K562 (cell line): ENCODE measurements around the gene DNAJB6. TPM values are rescaled to one million over a fixed set of nuclear protein-coding genes. Genes with fewer than 3 reads are reported as not detected.
A peak's percentile ranks its signal among the peaks of the same experiment; 100 is the strongest.

Experiments used
- ATAC-seq: fragments of 200-7000 bp; cut with Tn5 transposase; 3 replicates; pipeline ENCODE4 v1.9.1; 2020; ENCODE audit warnings: moderate library complexity
- BruUV-seq: library from RNA; stranded (reverse); fragments of 400-500 nt; replicated peaks from 2 replicates; lab custom pipeline; 2021; lab: Mats Ljungman, UMichigan
- CTCF ChIA-PET: fragments of 300-600 bp; formaldehyde crosslinking; extraction: SDS; loops from one replicate; lab custom pipeline; 2021; ENCODE audit warnings: low intra/inter-chr PET ratio; lab: Yijun Ruan, JAX
- POLR2A ChIA-PET: fragments of 300-600, 350-650 bp; sonication (Branson Sonifier 250); formaldehyde crosslinking; extraction: SDS; loops from one replicate; lab custom pipeline; 2021; ENCODE audit warnings: antibody characterized with exemption, inconsistent platforms; lab: Yijun Ruan, JAX
- DNase-seq, 4 experiments: peaks; one replicate each; pipeline versions ENCODE4 v3.0.0 to v3.0.0-alpha.2; 2011 to 2018; ENCODE audit warnings: low spot score in 3 of 4, mixed read lengths in 3 of 4; ENCODE audit errors: extremely low read depth in 1 of 4
- FAIRE-seq: peaks from 2 replicates; lab custom pipeline; 2011; peaks lifted over from hg19 to GRCh38; lab: Jason Lieb, UNC
- H2AFZ ChIP-seq: 2 replicates; pipeline ENCODE4 v1.6.0; 2011; ENCODE audit warnings: low read depth, low read length, control low read depth, inconsistent platforms
- H3K27ac ChIP-seq: fragments of 200-600 bp; 3 replicates; pipeline ENCODE4 v1.8.0; 2011; ENCODE audit warnings: low read depth, mild to moderate bottlenecking, control low read depth, inconsistent platforms, low read length, moderate library complexity, mixed read lengths; ENCODE audit errors: extremely low read depth
- H3K27me3 ChIP-seq, 2 experiments: fragments of 300-600 bp in 1 of 2; 2 replicates in 1 of 2; 3 replicates in 1 of 2; pipeline versions ENCODE4 v1.6.0 to v1.8.0; 2011; ENCODE audit warnings: inconsistent platforms in 2 of 2, low read length in 2 of 2, mild to moderate bottlenecking in 1 of 2, mixed read lengths in 1 of 2, moderate library complexity in 1 of 2; ENCODE audit not compliant: control insufficient read depth in 2 of 2, insufficient read depth in 2 of 2
- H3K36me3 ChIP-seq: fragments of 300-600 bp; 3 replicates; pipeline ENCODE4 v1.8.0; 2011; ENCODE audit warnings: mild to moderate bottlenecking, low read length, inconsistent platforms; ENCODE audit not compliant: control insufficient read depth, insufficient read depth
- H3K4me1 ChIP-seq, 2 experiments: fragments of 200-600 bp in 1 of 2; replicated peaks in 1 of 2; 2 replicates in 1 of 2; 3 replicates in 1 of 2; pipeline versions ENCODE4 v1.5.1 to v1.8.0; 2011; ENCODE audit warnings: inconsistent platforms in 2 of 2, low read length in 2 of 2, mild to moderate bottlenecking in 1 of 2, mixed read lengths in 1 of 2, moderate library complexity in 1 of 2; ENCODE audit not compliant: control insufficient read depth in 2 of 2, insufficient read depth in 2 of 2
- H3K4me2 ChIP-seq: 2 replicates; pipeline ENCODE4 v1.6.1; 2011; ENCODE audit warnings: low read length, control low read depth, inconsistent platforms, mixed read lengths; ENCODE audit not compliant: insufficient read depth
- H3K4me3 ChIP-seq: fragments of 200-600 bp; sonication (generic), shearing (Covaris generic); 2 replicates; pipeline ENCODE4 v1.5.1; 2016; ENCODE audit warnings: control low read depth, inconsistent platforms
- H3K79me2 ChIP-seq: fragments of 200-600 bp; 3 replicates; pipeline ENCODE4 v1.8.0; 2011; ENCODE audit warnings: low read length, inconsistent platforms; ENCODE audit not compliant: control insufficient read depth, insufficient read depth
- H3K9ac ChIP-seq, 2 experiments: 2 replicates each; pipeline versions ENCODE4 v1.6.0 to v1.6.1; 2011; ENCODE audit warnings: low read depth in 2 of 2, low read length in 2 of 2, control low read depth in 1 of 2, inconsistent platforms in 1 of 2, mild to moderate bottlenecking in 1 of 2, mixed read lengths in 1 of 2; ENCODE audit not compliant: insufficient read depth in 1 of 2
- H3K9me1 ChIP-seq: one replicate; pipeline ENCODE4 v1.6.0; 2011; ENCODE audit warnings: inconsistent platforms, mild to moderate bottlenecking, low read length, moderate library complexity; ENCODE audit not compliant: control insufficient read depth, insufficient read depth
- H3K9me3 ChIP-seq: replicated peaks from 2 replicates; pipeline ENCODE4 v1.5.1; 2011; ENCODE audit warnings: low read depth, low read length, inconsistent platforms; ENCODE audit not compliant: control insufficient read depth, insufficient read depth
- H4K20me1 ChIP-seq: replicated peaks from 2 replicates; pipeline ENCODE4 v1.6.1; 2011; ENCODE audit warnings: low read length, inconsistent platforms, mixed read lengths; ENCODE audit not compliant: control insufficient read depth, insufficient read depth
- CREB1 ChIP-seq, 2 experiments: sonication (generic) in 1 of 2; formaldehyde crosslinking in 1 of 2; IDR thresholded peaks; 2 replicates each; pipeline versions ENCODE4 v1.6.1 to v1.8.0; 2012 to 2022; ENCODE audit warnings: inconsistent platforms in 1 of 2, mild to moderate bottlenecking in 1 of 2, missing genetic modification reagents in 1 of 2, moderate library complexity in 1 of 2
- CREB5 ChIP-seq: fragments of 250-450 bp; sonication (Bioruptor Pico); IDR thresholded peaks from 2 replicates; pipeline ENCODE4 v1.5.0; 2020; ENCODE audit warnings: mild to moderate bottlenecking
- FOXM1 ChIP-seq, 2 experiments: fragments of 450-650 bp in 1 of 2; sonication (generic) in 1 of 2; formaldehyde crosslinking in 1 of 2; IDR thresholded peaks; 2 replicates each; pipeline versions ENCODE4 v1.6.1 to v1.9.0; 2017 to 2022; ENCODE audit warnings: low read depth in 2 of 2, mild to moderate bottlenecking in 2 of 2, missing genetic modification reagents in 1 of 2, moderate library complexity in 1 of 2
- ILK ChIP-seq: fragments of 450-650 bp; IDR thresholded peaks from 2 replicates; pipeline ENCODE4 v1.6.1; 2016; ENCODE audit warnings: missing genetic modification characterization, low read depth, mild to moderate bottlenecking, missing compliant biosample characterization, moderate library complexity, borderline replicate concordance
- MEIS2 ChIP-seq: fragments of 450-650 bp; IDR thresholded peaks from 2 replicates; pipeline ENCODE4 v1.6.1; 2014; ENCODE audit warnings: mild to moderate bottlenecking; ENCODE audit not compliant: partially characterized antibody
- PTBP1 ChIP-seq: fragments of 200-400 bp; formaldehyde crosslinking; IDR thresholded peaks from 2 replicates; pipeline ENCODE4 v1.6.1; 2017; ENCODE audit warnings: low read depth, low read length
- RCOR1 ChIP-seq, 2 experiments: IDR thresholded peaks; 2 replicates each; pipeline ENCODE4 v1.6.1; 2012; ENCODE audit warnings: low read depth in 2 of 2, low read length in 2 of 2, borderline replicate concordance in 1 of 2, improper control_type of control experiment in 1 of 2
- THAP12 ChIP-seq: fragments of 250-450 bp; sonication (Bioruptor Pico); IDR thresholded peaks from 2 replicates; pipeline ENCODE4 v1.9.0; 2021; ENCODE audit warnings: mild to moderate bottlenecking, inconsistent platforms
- ZNF277 ChIP-seq: fragments of 250-450 bp; sonication (Bioruptor Pico); IDR thresholded peaks from 2 replicates; pipeline ENCODE4 v1.8.0; 2022; ENCODE audit warnings: inconsistent platforms, mild to moderate bottlenecking, moderate library complexity, borderline replicate concordance
- ZNF696 ChIP-seq: fragments of 250-450 bp; sonication (Bioruptor Pico); conservative IDR thresholded peaks from 2 replicates; pipeline ENCODE4 v1.4.0; 2020; ENCODE audit warnings: mild to moderate bottlenecking, moderate library complexity
- WGBS: fragments of 100-300 bp; shearing (Covaris generic); methylation state at CpG from one replicate; pipeline ENCODE4 v1.1.6; 2016; ENCODE audit warnings: low coverage, mixed read lengths; ENCODE audit not compliant: insufficient coverage; ENCODE audit errors: missing lambda C conversion rate; 5-methylcytosine and 5-hydroxymethylcytosine counted together
- in situ Hi-C: fragments of 300-500 bp; cut with MboI; formaldehyde crosslinking; loops from 4 replicates; pipeline ENCODE4 v1.15.0; 2018; ENCODE audit warnings: inconsistent platforms, mixed read lengths
- intact Hi-C: fragments of 100-400 bp; cut with micrococcal nuclease; formaldehyde crosslinking; loops from 2 replicates; pipeline ENCODE4 v1.14.2; 2022
- polyA plus RNA-seq, 8 experiments: library from polyadenylated mRNA; depleted of rRNA in 4 of 8; stranded (reverse) in 5 of 8; unstranded in 3 of 8; fragments of >200 nt; fragmentation: Nextera tagmentation in 2 of 8; fragmentation: Illumina TruSeq in 1 of 8; extraction: Ambion mirVana in 2 of 8; extraction: Trizol in 1 of 8; gene quantifications; 2 replicates each; pipeline versions ENCODE4 v1.2.1 to v1.2.3, GENCODE V29; 2011 to 2014; ENCODE audit warnings: inconsistent platforms in 1 of 8, missing spikeins in 1 of 8
- total RNA-seq, 7 experiments: library from RNA; depleted of rRNA in 6 of 7; stranded (reverse); fragments of >200 nt in 6 of 7; fragmentation: Illumina TruSeq in 2 of 7; extraction: Trizol in 2 of 7; gene quantifications; 2 replicates each; pipeline versions ENCODE4 v1.2.1 to v1.2.3, GENCODE V29; 2011 to 2021; ENCODE audit warnings: low replicate concordance in 1 of 7

The DNAJB6 gene
- total and polyA plus RNA-seq, 9 of the 15 experiments (the other 6 are each of a cell fraction or from before 2014, with no cell fraction given): 84.5 to 158 (median 135) TPM

GRCh38 chr7:157434701-157435100 is 97.9 kb downstream of the DNAJB6 start:
- POLR2A ChIA-PET: interaction anchor here (0.6 kb wide), 2 partner anchors 26 to 1475 kb away, joined by 3 to 5 read pairs; no protein-coding TSS in a partner anchor
- no peak for DNase-seq
- in situ Hi-C loops: no loop called here

More at GRCh38 chr7:157434701-157435100, 97.9 kb downstream of the DNAJB6 start:
- Histone ChIP-seq H3K4me2 (no peak overlapping the region), H3K79me2 (no peaks in the 10 kb centered on the region), H4K20me1 (no peaks in the 10 kb centered on the region; the same call in 1 of the 2 replicates)
- peak; percentile 48 for FAIRE-seq
- intact Hi-C loops: loop anchor here (5.0 to 10.0 kb wide), 2 partner anchors 38 to 920 kb away; no protein-coding TSS in a partner anchor
- no peak for TF ChIP-seq PTBP1
- no peak for TF ChIP-seq ILK (tag)
- no peak for TF ChIP-seq FOXM1 (IDR thresholded peaks at IDR 0.05; ENCODE audit: low read depth)
- no peak for TF ChIP-seq FOXM1 (CRISPR knock-in tag; IDR thresholded peaks at IDR 0.05; ENCODE audit: low read depth)
- TF ChIP-seq MEIS2: no peak
- TF ChIP-seq ZNF696 (CRISPR knock-in tag): no peak
- TF ChIP-seq RCOR1 (IDR thresholded peaks at IDR 0.05; ENCODE audit: borderline replicate concordance in 1 of 2, low read depth in 2 of 2, low read length in 2 of 2): no peak
- TF ChIP-seq CREB1 (IDR thresholded peaks at IDR 0.05): no peak
- TF ChIP-seq CREB1 (CRISPR knock-in tag; IDR thresholded peaks at IDR 0.05): no peak
- TF ChIP-seq ZNF277 (CRISPR knock-in tag): no peak
- no peak for TF ChIP-seq THAP12 (CRISPR knock-in tag)
- no peak for TF ChIP-seq CREB5 (CRISPR knock-in tag)
- TF ChIP-seq, all 486 proteins: peak for 0
- no peaks in the 10 kb centered on the region for H3K9me3 ChIP-seq
- no peak overlapping the region for H3K9ac ChIP-seq
- no TSS peak for BruUV-seq
- no peak overlapping the region for H2AFZ ChIP-seq
- ATAC-seq: no peak
- H3K27me3 ChIP-seq: peaks cover 20 to 72% of the 10 kb centered on the region in 2 experiments
- no peak overlapping the region for H3K27ac ChIP-seq
- peaks cover 4% of the 10 kb centered on the region for H3K9me1 ChIP-seq
- H3K4me1 ChIP-seq: peaks cover 11 to 18% of the 10 kb centered on the region in 2 experiments
- CTCF ChIA-PET: interaction anchor here (0.6 to 0.7 kb wide), 2 partner anchors 973 to 1620 kb away, joined by 3 to 4 read pairs; no protein-coding TSS in a partner anchor
- H3K4me3 ChIP-seq: no peak overlapping the region
- WGBS: 5% methylated on average over 8 of the region's 8 CpGs
- no peaks in the 10 kb centered on the region for H3K36me3 ChIP-seq
